Peyer's patch (tissue), 4 donors: ENCODE data around the gene VMA21. TPM values are rescaled to one million over a fixed set of nuclear protein-coding genes. Genes with fewer than 3 reads are reported as not detected.
A peak's percentile ranks its signal among the peaks of the same experiment; 100 is the strongest.

Experiments used
- DNase-seq, 3 donors: peaks; one replicate each; pipeline ENCODE4 v3.0.0-alpha.2; 2017 to 2019
- H3K27ac ChIP-seq, 4 donors: fragments of 200-600 bp; sonication (generic); one replicate each; pipeline ENCODE4 v1.5.1; 2016 to 2019
- H3K27me3 ChIP-seq, 2 donors: fragments of 200-600 bp; sonication (generic); one replicate each; pipeline ENCODE4 v1.5.1; 2019
- H3K36me3 ChIP-seq, 3 donors: fragments of 200-600 bp; sonication (generic); one replicate each; pipeline ENCODE4 v1.5.1; 2016 to 2019
- H3K4me1 ChIP-seq, 4 donors: fragments of 200-600 bp; sonication (generic); one replicate each; pipeline ENCODE4 v1.5.1; 2016 to 2019
- H3K4me3 ChIP-seq, 4 donors: fragments of 200-600 bp; sonication (generic); 1 replicate in 3 of 4; 2 replicates in 1 of 4; pipeline ENCODE4 v1.5.1; 2016 to 2019; ENCODE audit warnings: mild to moderate bottlenecking in 1 of 4
- H3K9me3 ChIP-seq, 4 donors: fragments of 200-600 bp; sonication (generic); one replicate each; pipeline ENCODE4 v1.5.1; 2016 to 2019; ENCODE audit warnings: mild to moderate bottlenecking in 1 of 4
- POLR2A ChIP-seq, 2 donors: fragments of 450-650 bp; IDR thresholded peaks; one replicate each; pipeline ENCODE4 v1.5.1; 2017; ENCODE audit warnings: antibody characterized with exemption in 2 of 2, mild to moderate bottlenecking in 2 of 2, moderate library complexity in 2 of 2
- total RNA-seq, 4 donors: library from RNA; depleted of rRNA; stranded (reverse); fragments of >200 nt; gene quantifications; one replicate each; pipeline ENCODE4 v1.1.0, GENCODE V29; 2016
- TF ChIP-seq, protein P1 (sequence below), 6 experiments: fragments of 450-650 bp in 4 of 6; fragments of 200-600 bp in 2 of 6; sonication (generic) in 1 of 6; IDR thresholded peaks; one replicate each; pipeline ENCODE4 v1.5.1; 2017 to 2019; ENCODE audit warnings: antibody characterized with exemption in 6 of 6, mild to moderate bottlenecking in 3 of 6, moderate library complexity in 1 of 6

Gene VMA21
- total RNA-seq, 4 donors from 2014 or later, result 7.2 to 19.0 (median 13.6) TPM

DNA sequence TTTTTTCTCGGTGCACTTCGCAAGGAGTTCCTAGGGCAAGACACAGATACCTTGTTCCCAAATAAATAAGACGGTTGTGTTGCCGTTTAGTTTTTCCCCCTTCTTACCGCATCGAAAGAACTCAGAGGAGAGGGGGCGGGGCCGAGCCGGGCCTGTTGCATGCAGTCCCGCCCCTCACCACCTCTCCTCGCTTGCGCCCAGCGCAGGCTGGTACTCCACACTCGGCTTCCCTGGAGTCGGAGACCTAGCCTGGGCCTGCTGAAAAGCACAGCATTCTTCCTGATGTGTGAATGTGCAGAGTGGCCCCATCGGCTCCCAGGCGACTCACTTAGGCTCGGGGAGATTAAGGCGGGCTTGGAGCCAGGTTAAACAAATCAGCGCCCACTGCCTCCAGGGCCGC, 26.1 kb upstream of the VMA21 start:
- DNase-seq, result no peak
- no peak for TF ChIP-seq POLR2A (IDR thresholded peaks at IDR 0.05)
- TF ChIP-seq, protein P1, sequence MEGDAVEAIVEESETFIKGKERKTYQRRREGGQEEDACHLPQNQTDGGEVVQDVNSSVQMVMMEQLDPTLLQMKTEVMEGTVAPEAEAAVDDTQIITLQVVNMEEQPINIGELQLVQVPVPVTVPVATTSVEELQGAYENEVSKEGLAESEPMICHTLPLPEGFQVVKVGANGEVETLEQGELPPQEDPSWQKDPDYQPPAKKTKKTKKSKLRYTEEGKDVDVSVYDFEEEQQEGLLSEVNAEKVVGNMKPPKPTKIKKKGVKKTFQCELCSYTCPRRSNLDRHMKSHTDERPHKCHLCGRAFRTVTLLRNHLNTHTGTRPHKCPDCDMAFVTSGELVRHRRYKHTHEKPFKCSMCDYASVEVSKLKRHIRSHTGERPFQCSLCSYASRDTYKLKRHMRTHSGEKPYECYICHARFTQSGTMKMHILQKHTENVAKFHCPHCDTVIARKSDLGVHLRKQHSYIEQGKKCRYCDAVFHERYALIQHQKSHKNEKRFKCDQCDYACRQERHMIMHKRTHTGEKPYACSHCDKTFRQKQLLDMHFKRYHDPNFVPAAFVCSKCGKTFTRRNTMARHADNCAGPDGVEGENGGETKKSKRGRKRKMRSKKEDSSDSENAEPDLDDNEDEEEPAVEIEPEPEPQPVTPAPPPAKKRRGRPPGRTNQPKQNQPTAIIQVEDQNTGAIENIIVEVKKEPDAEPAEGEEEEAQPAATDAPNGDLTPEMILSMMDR (IDR thresholded peaks at IDR 0.05), result no peak

DNA sequence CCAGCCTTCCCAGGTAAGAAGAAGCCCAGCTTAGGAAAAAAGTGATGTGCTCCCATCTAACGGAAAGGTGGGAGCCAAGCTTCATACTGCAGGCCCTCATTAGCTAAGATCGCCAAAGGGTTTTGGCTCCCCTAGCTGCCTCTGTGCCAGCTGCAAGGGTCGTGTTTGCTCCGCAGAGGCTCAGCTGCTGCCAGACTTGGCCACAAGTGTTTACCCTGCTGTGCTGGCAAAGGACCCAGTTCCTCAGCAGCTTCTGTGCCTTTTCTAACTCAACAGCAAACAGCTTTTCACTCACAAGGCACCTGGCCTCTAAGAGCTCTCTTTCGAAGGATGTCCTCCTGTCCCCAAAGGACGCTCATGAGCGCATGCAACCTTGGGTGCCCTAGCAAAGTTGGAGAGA, 12.2 kb upstream of the VMA21 start:
- no peaks in the 10 kb centered on the region for H3K27me3 ChIP-seq
- no peak for DNase-seq
- TF ChIP-seq, protein P1 (IDR thresholded peaks at IDR 0.05), result no peak
- no peak for TF ChIP-seq POLR2A (IDR thresholded peaks at IDR 0.05)

More for the DNA sequence above, 26.1 kb upstream of the VMA21 start:
- Histone ChIP-seq H3K4me3 (no peak overlapping the region), H3K36me3 (no peaks in the 10 kb centered on the region), H3K27me3 (no peaks in the 10 kb centered on the region), H3K9me3 (no peaks in the 10 kb centered on the region), H3K27ac (no peak overlapping the region), H3K4me1 (no peaks in the 10 kb centered on the region)

DNA sequence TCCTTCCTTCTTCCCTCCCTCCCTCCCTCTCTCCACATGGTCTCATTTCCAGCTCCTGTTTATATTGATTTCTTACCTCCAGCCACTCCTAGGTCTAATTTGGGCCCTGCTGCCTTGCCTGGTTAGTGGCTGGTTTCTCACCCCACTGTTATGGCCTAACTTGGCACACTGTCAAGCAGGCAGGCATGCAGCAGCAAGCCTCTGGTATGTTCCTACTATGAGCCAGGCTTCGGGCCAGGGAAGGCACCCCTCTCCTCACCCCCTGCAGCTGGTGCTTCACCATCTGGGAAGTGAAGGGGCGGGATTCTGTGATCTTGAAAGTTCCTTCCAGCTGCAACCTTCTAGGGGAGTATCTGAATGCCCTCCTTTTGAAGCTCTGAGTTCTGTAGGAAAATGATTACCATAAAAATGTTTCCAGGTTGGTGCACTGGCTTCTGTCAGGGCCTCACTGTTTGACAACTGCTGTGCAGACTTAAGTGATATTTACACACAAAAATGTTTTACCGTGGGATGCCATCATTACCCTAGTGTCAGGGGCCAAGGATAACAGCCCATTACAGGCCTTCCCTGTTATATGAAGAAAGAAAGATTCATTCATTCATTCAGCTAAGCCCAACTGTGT, 10.1 kb upstream of the VMA21 start:
- H3K4me1 ChIP-seq, result no peaks in the 10 kb centered on the region
- H3K27me3 ChIP-seq, result no peaks in the 10 kb centered on the region
- no peak overlapping the region for H3K4me3 ChIP-seq
- no peaks in the 10 kb centered on the region for H3K9me3 ChIP-seq
- H3K36me3 ChIP-seq, result no peaks in the 10 kb centered on the region
- no peak for DNase-seq
- no peak for TF ChIP-seq POLR2A (IDR thresholded peaks at IDR 0.05)
- TF ChIP-seq, protein P1 (IDR thresholded peaks at IDR 0.05), result no peak
- H3K27ac ChIP-seq, result no peak overlapping the region

More for the DNA sequence above, 12.2 kb upstream of the VMA21 start:
- Histone ChIP-seq H3K36me3 (no peaks in the 10 kb centered on the region), H3K4me1 (no peaks in the 10 kb centered on the region), H3K27ac (no peak overlapping the region), H3K9me3 (no peaks in the 10 kb centered on the region), H3K4me3 (no peak overlapping the region)

GRCh38 chrX:151391722-151392121, 5.3 kb upstream of the VMA21 start:
- Histone ChIP-seq H3K4me1 (no peaks in the 10 kb centered on the region), H3K27me3 (no peaks in the 10 kb centered on the region), H3K27ac (no peak overlapping the region), H3K36me3 (no peaks in the 10 kb centered on the region), H3K9me3 (no peaks in the 10 kb centered on the region), H3K4me3 (no peak overlapping the region)
- TF ChIP-seq POLR2A (IDR thresholded peaks at IDR 0.05), result no peak
- TF ChIP-seq, protein P1 (IDR thresholded peaks at IDR 0.05), result no peak
- no peak for DNase-seq

DNA sequence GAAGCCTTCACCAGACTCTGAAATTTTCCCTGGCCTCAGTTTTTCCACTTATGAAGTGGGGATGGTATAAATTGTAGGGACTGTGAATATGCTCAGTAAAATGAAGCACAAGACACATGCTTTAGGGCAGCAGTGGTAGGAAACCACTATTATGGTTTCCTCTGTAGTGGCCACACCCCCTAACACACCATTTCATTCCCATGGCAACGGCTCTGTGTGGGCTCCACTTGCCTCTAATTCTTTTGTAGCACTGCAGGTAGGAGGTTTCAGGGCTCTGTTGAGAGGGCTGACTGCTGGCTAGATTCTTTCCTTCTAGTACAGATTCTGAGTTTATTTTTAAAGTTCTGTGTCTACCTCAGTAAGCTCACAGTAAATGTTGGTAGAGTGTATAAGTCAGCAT, 3.5 kb upstream of the VMA21 start:
- TF ChIP-seq, protein P1 (IDR thresholded peaks at IDR 0.05), result no peak
- no peak for TF ChIP-seq POLR2A (IDR thresholded peaks at IDR 0.05)
- Histone ChIP-seq H3K4me1 (peaks cover 0 to 6% (median 0%) of the 10 kb centered on the region in 4 donors), H3K27ac (no peak overlapping the region), H3K27me3 (no peaks in the 10 kb centered on the region), H3K4me3 (no peak overlapping the region), H3K36me3 (no peaks in the 10 kb centered on the region), H3K9me3 (no peaks in the 10 kb centered on the region)
- DNase-seq, result peak in 2 of 3 donors; percentile 31 to 55
